Uterus (tissue), 4 donors: ENCODE measurements around the gene PPME1. TPM values are rescaled to one million over a fixed set of nuclear protein-coding genes. Genes with fewer than 3 reads are reported as not detected.

Experiments
- DNase-seq, 2 donors: peaks; one replicate each; pipeline ENCODE4 v3.0.0-alpha.2; 2019 to 2020
- H3K27ac ChIP-seq, 2 donors: fragments of 200-600 bp; sonication (generic); 1 replicate in 1 of 2; 2 replicates in 1 of 2; pipeline ENCODE4 v1.5.1; 2016 to 2018
- H3K27me3 ChIP-seq, 2 donors: fragments of 200-600 bp; sonication (generic); one replicate each; pipeline ENCODE4 v1.5.1; 2018 to 2019; ENCODE audit warnings: control low read depth in 1 of 2
- H3K36me3 ChIP-seq, 2 donors: fragments of 200-600 bp; sonication (generic); one replicate each; pipeline ENCODE4 v1.5.1; 2019; ENCODE audit warnings: control low read depth in 1 of 2
- H3K4me1 ChIP-seq, 2 donors: fragments of 200-600 bp; sonication (generic); one replicate each; pipeline ENCODE4 v1.5.1; 2018 to 2019; ENCODE audit warnings: control low read depth in 1 of 2
- H3K4me3 ChIP-seq, 2 donors: fragments of 200-600 bp; sonication (generic); 1 replicate in 1 of 2; 2 replicates in 1 of 2; pipeline ENCODE4 v1.5.1; 2018 to 2019; ENCODE audit warnings: mild to moderate bottlenecking in 1 of 2
- H3K9me3 ChIP-seq, 2 donors: fragments of 200-600 bp; sonication (generic); one replicate each; pipeline ENCODE4 v1.5.1; 2019; ENCODE audit warnings: control low read depth in 1 of 2
- CTCF ChIP-seq, 4 experiments: fragments of 200-600 bp in 2 of 4; fragments of 450-650 bp in 2 of 4; sonication (generic) in 2 of 4; IDR thresholded peaks; one replicate each; pipeline ENCODE4 v1.5.1; 2016 to 2019; ENCODE audit warnings: antibody characterized with exemption in 4 of 4, mild to moderate bottlenecking in 2 of 4, moderate library complexity in 1 of 4
- POLR2A ChIP-seq, 2 donors: fragments of 450-650 bp; IDR thresholded peaks; one replicate each; pipeline ENCODE4 v1.6.1; 2016; ENCODE audit warnings: antibody characterized with exemption in 2 of 2, mild to moderate bottlenecking in 1 of 2, moderate library complexity in 1 of 2
- intact Hi-C: fragments of 100-400 bp; cut with DNase I; formaldehyde crosslinking; loops from one replicate; pipeline ENCODE4 v1.15.1; 2023; ENCODE audit warnings: low total_unique reads
- total RNA-seq, 4 donors: library from RNA; depleted of rRNA in 3 of 4; stranded (reverse); fragments of >200 nt in 3 of 4; gene quantifications; one replicate each; pipeline versions ENCODE4 v1.1.0 to v1.2.4, GENCODE V29; 2014 to 2023
- donor health status: DM: yes; HTN: yes; CAD: no.

The PPME1 gene
- total RNA-seq, 4 donors from 2014 or later, result 12.6 to 60.0 (median 45.3) TPM

- H3K27me3 ChIP-seq, result no peaks in the 10 kb centered on the region
- H3K4me3 ChIP-seq, result no peak overlapping the region
- DNase-seq, result no peak
- no peaks in the 10 kb centered on the region for H3K4me1 ChIP-seq
- H3K27ac ChIP-seq, result no peak overlapping the region
- no peaks in the 10 kb centered on the region for H3K9me3 ChIP-seq
- TF ChIP-seq CTCF (IDR thresholded peaks at IDR 0.05), result no peak
- TF ChIP-seq POLR2A (IDR thresholded peaks at IDR 0.05), result no peak
- H3K36me3 ChIP-seq, result no peaks in the 10 kb centered on the region
- intact Hi-C loops, result no loop called here
These were observed 91.6 kb downstream of the PPME1 start for GRCh38 chr11:74262725-74263124.

GRCh38 chr11:74265256-74265655, 94.2 kb downstream of the PPME1 start:
- no peak for DNase-seq
- Histone ChIP-seq H3K36me3 (no peaks in the 10 kb centered on the region), H3K4me3 (no peak overlapping the region), H3K27ac (no peak overlapping the region), H3K4me1 (no peaks in the 10 kb centered on the region), H3K27me3 (no peaks in the 10 kb centered on the region), H3K9me3 (no peaks in the 10 kb centered on the region)
- intact Hi-C loops, result no loop called here
- no peak for TF ChIP-seq POLR2A (IDR thresholded peaks at IDR 0.05)
- TF ChIP-seq CTCF (IDR thresholded peaks at IDR 0.05), result no peak

GRCh38 chr11:74267014-74267413, 95.9 kb downstream of the PPME1 start:
- TF ChIP-seq CTCF (IDR thresholded peaks at IDR 0.05), result no peak
- TF ChIP-seq POLR2A (IDR thresholded peaks at IDR 0.05), result no peak
- Histone ChIP-seq H3K9me3 (no peaks in the 10 kb centered on the region), H3K4me1 (no peaks in the 10 kb centered on the region), H3K4me3 (no peak overlapping the region), H3K36me3 (no peaks in the 10 kb centered on the region), H3K27me3 (no peaks in the 10 kb centered on the region), H3K27ac (no peak overlapping the region)
- DNase-seq, result no peak
- intact Hi-C loops, result no loop called here

- H3K4me3 ChIP-seq, result no peak overlapping the region
- intact Hi-C loops, result no loop called here
- TF ChIP-seq POLR2A (IDR thresholded peaks at IDR 0.05) (no peak), CTCF (IDR thresholded peaks at IDR 0.05) (no peak)
- no peaks in the 10 kb centered on the region for H3K4me1 ChIP-seq
- H3K27ac ChIP-seq, result no peak overlapping the region
- no peaks in the 10 kb centered on the region for H3K27me3 ChIP-seq
- no peaks in the 10 kb centered on the region for H3K36me3 ChIP-seq
- H3K9me3 ChIP-seq, result no peaks in the 10 kb centered on the region
- no peak for DNase-seq
These were observed 97.4 kb downstream of the PPME1 start for GRCh38 chr11:74268456-74268855.

DNA sequence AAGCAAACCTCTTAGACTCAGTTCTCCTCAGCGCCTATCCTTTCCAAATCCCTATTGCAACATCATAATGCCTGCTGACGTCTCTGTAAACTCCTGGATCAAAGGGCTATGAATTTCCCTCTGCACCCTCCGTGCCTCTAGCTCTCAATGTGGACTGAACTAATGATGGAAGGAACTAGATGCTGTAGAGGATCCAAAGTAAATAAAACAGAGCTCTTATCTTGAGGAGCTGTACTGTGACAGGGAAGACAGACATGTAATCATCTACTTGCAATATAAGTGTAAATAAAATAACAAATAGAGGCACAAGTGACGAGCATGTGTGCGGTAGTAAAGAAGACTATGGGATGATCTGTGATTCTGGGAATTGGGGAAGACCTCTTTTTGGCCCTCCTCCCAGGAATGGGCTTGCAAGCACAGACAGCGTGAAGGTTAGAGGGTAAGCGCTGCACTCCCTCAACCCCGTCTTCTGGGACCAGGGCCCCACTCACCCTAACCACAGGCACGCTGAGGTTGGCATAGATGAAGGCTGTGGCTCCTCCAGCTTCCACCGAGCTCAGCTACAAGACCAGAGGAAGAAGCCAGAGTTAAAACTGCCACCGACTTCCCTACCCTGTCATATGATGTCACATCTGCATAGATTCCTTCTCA, 98.2 kb downstream of the PPME1 start:
- Histone ChIP-seq H3K27me3 (no peaks in the 10 kb centered on the region), H3K27ac (no peak overlapping the region), H3K9me3 (no peaks in the 10 kb centered on the region), H3K36me3 (no peaks in the 10 kb centered on the region), H3K4me1 (no peaks in the 10 kb centered on the region), H3K4me3 (no peak overlapping the region)
- intact Hi-C loops, result no loop called here
- no peak for DNase-seq
- no peak for TF ChIP-seq CTCF (IDR thresholded peaks at IDR 0.05)
- no peak for TF ChIP-seq POLR2A (IDR thresholded peaks at IDR 0.05)
